ENCODE results near the gene LCMT1.

DNA sequence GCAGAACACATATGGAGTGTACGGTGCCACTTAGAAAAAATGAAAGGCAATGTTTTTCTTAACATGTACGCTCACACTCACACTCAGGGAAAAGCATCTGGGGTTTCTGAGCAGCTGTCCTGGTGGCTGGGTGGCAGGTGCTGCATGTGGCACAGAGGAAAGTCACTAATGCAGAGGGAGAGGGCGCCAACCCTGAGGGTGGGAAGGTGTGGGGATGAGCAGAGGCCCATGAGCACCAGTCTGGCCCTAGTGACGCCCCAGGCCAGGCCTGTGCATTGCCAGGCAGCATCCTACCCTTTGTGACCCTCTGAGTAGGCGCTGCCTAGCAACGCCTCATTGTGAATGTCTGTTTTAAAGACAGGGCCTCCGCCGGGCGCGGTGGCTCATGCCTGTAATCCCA, 19.1 kb upstream of the LCMT1 start:
- TF ChIP-seq, protein P1, sequence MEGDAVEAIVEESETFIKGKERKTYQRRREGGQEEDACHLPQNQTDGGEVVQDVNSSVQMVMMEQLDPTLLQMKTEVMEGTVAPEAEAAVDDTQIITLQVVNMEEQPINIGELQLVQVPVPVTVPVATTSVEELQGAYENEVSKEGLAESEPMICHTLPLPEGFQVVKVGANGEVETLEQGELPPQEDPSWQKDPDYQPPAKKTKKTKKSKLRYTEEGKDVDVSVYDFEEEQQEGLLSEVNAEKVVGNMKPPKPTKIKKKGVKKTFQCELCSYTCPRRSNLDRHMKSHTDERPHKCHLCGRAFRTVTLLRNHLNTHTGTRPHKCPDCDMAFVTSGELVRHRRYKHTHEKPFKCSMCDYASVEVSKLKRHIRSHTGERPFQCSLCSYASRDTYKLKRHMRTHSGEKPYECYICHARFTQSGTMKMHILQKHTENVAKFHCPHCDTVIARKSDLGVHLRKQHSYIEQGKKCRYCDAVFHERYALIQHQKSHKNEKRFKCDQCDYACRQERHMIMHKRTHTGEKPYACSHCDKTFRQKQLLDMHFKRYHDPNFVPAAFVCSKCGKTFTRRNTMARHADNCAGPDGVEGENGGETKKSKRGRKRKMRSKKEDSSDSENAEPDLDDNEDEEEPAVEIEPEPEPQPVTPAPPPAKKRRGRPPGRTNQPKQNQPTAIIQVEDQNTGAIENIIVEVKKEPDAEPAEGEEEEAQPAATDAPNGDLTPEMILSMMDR (IDR thresholded peaks at IDR 0.05 in 4 of 5, conservative IDR thresholded peaks at IDR 0.05 in 1 of 5), result no peak
- TF ChIP-seq POLR2A (IDR thresholded peaks at IDR 0.05), result no peak

Data from gastrocnemius medialis (tissue), 4 donors.